Heart right ventricle (tissue), 16 donors: ENCODE results near the gene SSTR5. TPM values are rescaled to one million over a fixed set of nuclear protein-coding genes. Genes with fewer than 3 reads are reported as not detected.
A peak's percentile ranks its signal among the peaks of the same experiment; 100 is the strongest.
"Not testable (repeated sequence)": the region's sequence is repeated elsewhere in the genome, so short reads cannot be mapped to it uniquely, and the experiment has no call there.

Experiments
- ATAC-seq, 8 donors: fragments of 200-7000 bp; cut with Tn5 transposase; one replicate each; pipeline ENCODE4 v1.9.1; 2020; ENCODE audit warnings: mild to moderate bottlenecking in 8 of 8, moderate library complexity in 8 of 8, moderate number of reproducible peaks in 1 of 8
- DNase-seq, 2 donors: peaks; one replicate each; pipeline ENCODE4 v3.0.0-alpha.2; 2020
- H3K27ac ChIP-seq, 10 donors: fragments of 200-600 bp; sonication (generic) in 2 of 10; one replicate each; pipeline versions ENCODE4 v1.5.0 to v1.8.0; 2020 to 2022; ENCODE audit warnings: mild to moderate bottlenecking in 3 of 10
- H3K27me3 ChIP-seq, 7 donors: fragments of 200-600 bp; one replicate each; pipeline ENCODE4 v1.8.0; 2021 to 2022; ENCODE audit warnings: mild to moderate bottlenecking in 2 of 7
- H3K36me3 ChIP-seq, 9 donors: fragments of 200-600 bp; sonication (generic) in 1 of 9; one replicate each; pipeline versions ENCODE4 v1.5.0 to v1.8.0; 2020 to 2022; ENCODE audit warnings: mild to moderate bottlenecking in 2 of 9
- H3K4me1 ChIP-seq, 9 donors: fragments of 200-600 bp; sonication (generic) in 1 of 9; one replicate each; pipeline versions ENCODE4 v1.5.0 to v1.8.0; 2020 to 2022; ENCODE audit warnings: mild to moderate bottlenecking in 4 of 9
- H3K4me3 ChIP-seq, 10 donors: fragments of 200-600 bp; sonication (generic) in 2 of 10; one replicate each; pipeline versions ENCODE4 v1.5.0 to v1.8.0; 2020 to 2022; ENCODE audit warnings: mild to moderate bottlenecking in 7 of 10, moderate library complexity in 2 of 10
- H3K9me3 ChIP-seq, 11 donors: fragments of 200-600 bp in 10 of 11; sonication (generic) in 2 of 11; one replicate each; pipeline versions ENCODE4 v1.5.0 to v1.8.0; 2013 to 2022; ENCODE audit warnings: mild to moderate bottlenecking in 2 of 11, control low read depth in 1 of 11, moderate library complexity in 1 of 11
- CTCF ChIP-seq, 9 donors: fragments of 200-600 bp; sonication (generic) in 2 of 9; IDR thresholded peaks; one replicate each; pipeline versions ENCODE4 v1.5.0 to v1.8.0; 2021 to 2022; ENCODE audit warnings: antibody characterized with exemption in 9 of 9, mild to moderate bottlenecking in 5 of 9, moderate library complexity in 1 of 9
- WGBS, 2 donors: extraction: QIAGEN DNeasy Blood & Tissue Kit; methylation state at CpG; one replicate each; pipeline ENCODE4 v1.1.7; 2013; ENCODE audit warnings: inconsistent platforms in 1 of 2; 5-methylcytosine and 5-hydroxymethylcytosine counted together
- intact Hi-C, 10 donors: fragments of 100-400 bp; cut with DNase I; formaldehyde crosslinking; loops; one replicate each; pipeline versions ENCODE4 v1.11.1 to v1.14.2; 2022
- polyA plus RNA-seq, 2 donors: library from polyadenylated mRNA; stranded (reverse); fragments of 200-250 nt; gene quantifications; one replicate each; pipeline ENCODE4 v1.2.3, GENCODE V29; 2013
- total RNA-seq, 10 donors: library from RNA; stranded (reverse); fragmentation: NEBNext Ultra II Directional in 3 of 10; extraction: Animal tissue kit (Norgen Biotek cat#: 25700) in 3 of 10; gene quantifications; one replicate each; pipeline versions ENCODE4 v1.2.1 to v1.2.4, GENCODE V29; 2021 to 2023
- donor health status: Arrhythmogenic right ventricular cardiomyopathy.
- donor health status: ischemic (EF 13 %, LVEDD 7.1; RV severe dilation, severe dysfunction).
- donor health status: healthy with polysubstance abuse.
- donor health status: DM: no; HTN: yes; CAD: no.
- donor health status: DM: no; HTN: no; CAD: no.
- donor health status: ischemic (EF 25% LVEDD 6.9; RV normal size, moderate dysfunction).
- donor health status: ischemic (EF 25% LVEDD 5.7; RV mildly dilated, moderate dysfunction).
- donor health status: healthy.
- donor health status: DM: yes; HTN: yes; CAD: no.
- donor health status: Ischemic cardiomyopathy.
- donor health status: ischemic (EF 35%, LVEDD 5.7; RV mildly dilated, moderate dysfunction).
- donor health status: nonischemic (EF 11% LVEDD 7.7; RV severe dilation, severe dysfunction).
- donor health status: DM: yes; HTN: yes; CAD: no.
- donor health status: PGD.
- donor health status: ischemic (EF 29% LVEDD 5.4; RV normal size, mild dysfunction).
- donor health status: nonischemic (EF 23%, LVEDD 6.1; RV moderate dilation, normal function).

Gene SSTR5
- total and polyA plus RNA-seq, 12 donors: 0.39 to 32.0 (median 5.4) TPM

DNA sequence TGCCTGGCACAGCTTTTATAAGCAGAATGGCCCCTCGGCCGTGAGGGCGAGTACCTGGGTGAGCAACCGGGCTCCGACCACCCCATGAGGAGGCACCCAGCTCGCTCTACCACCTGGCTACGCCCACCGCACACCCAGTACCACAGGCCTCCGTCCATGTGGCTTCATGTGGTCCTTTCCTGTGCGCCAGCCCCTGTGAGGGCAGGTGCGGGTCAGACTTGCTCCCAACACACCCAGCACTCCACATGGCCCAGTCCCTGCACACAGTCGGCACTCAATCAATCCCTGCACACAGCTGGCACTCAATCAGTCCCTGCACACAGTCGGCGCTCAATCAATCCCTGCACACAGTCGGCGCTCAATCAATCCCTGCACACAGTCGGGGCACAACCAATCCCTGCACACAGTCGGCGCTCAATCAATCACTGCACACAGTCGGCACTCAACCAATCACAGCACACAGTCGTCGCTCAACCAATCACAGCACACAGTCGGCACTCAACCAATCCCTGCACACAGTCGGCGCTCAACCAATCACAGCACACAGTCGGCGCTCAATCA is 19.5 kb downstream of the SSTR5 start:
- H3K36me3 ChIP-seq: no peaks in the 10 kb centered on the region
- peak overlapping the region in 4 of 10 donors; percentile 5 to 92 (median 48) for H3K27ac ChIP-seq
- H3K27me3 ChIP-seq: peaks cover 0 to 42% (median 34%) of the 10 kb centered on the region in 7 donors
- WGBS, 2 donors: 96 to 97% methylated on average over 26 to 27 of the region's 27 CpGs
- H3K4me3 ChIP-seq: no peak overlapping the region
- no peaks in the 10 kb centered on the region for H3K9me3 ChIP-seq
- no peak for ATAC-seq
- DNase-seq: no peak
- H3K4me1 ChIP-seq: peaks cover 0 to 41% (median 28%) of the 10 kb centered on the region in 9 donors
- TF ChIP-seq CTCF (IDR thresholded peaks at IDR 0.05): no peak
- intact Hi-C loops: no loop called here

GRCh38 chr16:1092685-1093283 is 20.2 kb downstream of the SSTR5 start:
- H3K4me1 ChIP-seq: peaks cover 4 to 48% (median 33%) of the 10 kb centered on the region in 9 donors
- H3K4me3 ChIP-seq, ATAC-seq, DNase-seq, intact Hi-C loops, H3K36me3 ChIP-seq, H3K27ac ChIP-seq, H3K9me3 ChIP-seq: not testable (repeated sequence)
- WGBS, 2 donors: 92 to 97% methylated on average over 25 to 33 of the region's 40 CpGs
- H3K27me3 ChIP-seq: peaks cover 0 to 40% (median 27%) of the 10 kb centered on the region in 7 donors

DNA sequence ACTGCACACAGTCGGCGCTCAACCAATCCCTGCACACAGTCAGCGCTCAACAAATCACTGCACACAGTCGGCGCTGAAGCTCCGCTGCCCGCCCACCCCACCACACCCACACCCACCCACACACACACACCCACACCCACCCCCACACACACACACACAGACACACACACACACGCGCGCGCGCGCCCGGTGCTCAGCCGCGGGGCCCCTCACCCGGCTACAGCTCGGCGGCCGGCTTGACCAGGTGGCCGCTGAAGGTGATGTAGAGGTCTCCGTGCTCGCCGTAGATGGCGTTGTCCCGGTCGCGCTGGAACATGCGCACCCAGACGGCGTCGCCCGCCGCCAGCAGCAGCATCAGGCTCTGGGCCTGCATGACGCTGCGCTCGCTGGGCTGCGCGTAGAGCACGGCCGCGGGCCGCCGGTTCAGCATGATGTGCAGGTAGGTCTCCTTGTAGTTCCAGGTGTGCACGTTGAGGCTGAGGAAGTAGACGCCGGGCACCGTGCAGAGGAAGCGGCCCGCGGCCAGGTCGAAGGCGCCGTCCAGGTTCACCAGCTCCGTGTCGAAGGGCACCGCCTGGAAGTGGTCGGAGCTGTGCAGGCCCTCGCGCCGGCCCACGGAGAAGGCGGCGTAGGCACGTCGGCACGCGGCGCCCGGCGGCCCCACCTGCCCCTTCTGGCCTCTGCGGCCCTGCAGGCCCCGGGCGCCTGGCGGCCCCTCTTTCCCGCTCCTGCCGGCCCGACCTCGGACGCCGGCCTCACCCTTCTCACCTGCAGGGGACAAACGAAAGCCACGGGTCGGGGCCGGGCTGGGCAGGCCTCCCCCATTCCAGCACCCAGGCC is 21.0 kb downstream of the SSTR5 start:
- Histone ChIP-seq H3K4me3 (no peak overlapping the region), H3K9me3 (no peaks in the 10 kb centered on the region), H3K4me1 (peaks cover 10 to 55% (median 35%) of the 10 kb centered on the region in 9 donors), H3K27me3 (peaks cover 0 to 38% (median 26%) of the 10 kb centered on the region in 7 donors), H3K36me3 (no peaks in the 10 kb centered on the region), H3K27ac (no peak overlapping the region)
- DNase-seq: no peak
- ATAC-seq: no peak
- WGBS, 2 donors: 43% methylated on average over 72 to 85 of the region's 85 CpGs
- TF ChIP-seq CTCF (IDR thresholded peaks at IDR 0.05): no peak
- intact Hi-C loops: no loop called here

- no peaks in the 10 kb centered on the region for H3K36me3 ChIP-seq
- DNase-seq (no peak), ATAC-seq (no peak)
- H3K27me3 ChIP-seq: peaks cover 0 to 38% (median 20%) of the 10 kb centered on the region in 7 donors
- H3K9me3 ChIP-seq: no peaks in the 10 kb centered on the region
- H3K27ac ChIP-seq: no peak overlapping the region
- TF ChIP-seq CTCF (IDR thresholded peaks at IDR 0.05): no peak
- WGBS, 2 donors: 62 to 63% methylated on average over 13 of the region's 13 CpGs
- no peak overlapping the region for H3K4me3 ChIP-seq
- intact Hi-C loops: no loop called here
- peaks cover 11 to 57% (median 39%) of the 10 kb centered on the region in 9 donors for H3K4me1 ChIP-seq
Measured at GRCh38 chr16:1094124-1094479, 21.6 kb downstream of the SSTR5 start.
